Neuronal stem cell (in vitro differentiated cells): ENCODE results near the gene CNTNAP5.

ENCODE experiments used
- DNase-seq: peaks from one replicate; pipeline ENCODE4 v3.0.0-alpha.2; 2013; ENCODE audit warnings: low spot score
- H2AFZ ChIP-seq: one replicate; pipeline ENCODE4 v1.6.1; 2013; ENCODE audit warnings: mild to moderate bottlenecking, low read length, inconsistent platforms
- H2AK5ac ChIP-seq: 2 replicates; pipeline ENCODE4 v1.6.1; 2013; ENCODE audit warnings: low read depth, mild to moderate bottlenecking, inconsistent platforms, low read length, moderate library complexity, mixed read lengths
- H2BK120ac ChIP-seq: 2 replicates; pipeline ENCODE4 v1.6.1; 2013; ENCODE audit warnings: low read depth, mild to moderate bottlenecking, inconsistent platforms, low read length, moderate library complexity, mixed read lengths
- H2BK12ac ChIP-seq: one replicate; pipeline ENCODE4 v1.6.1; 2013; ENCODE audit warnings: low read length, inconsistent platforms
- H2BK15ac ChIP-seq: 2 replicates; pipeline ENCODE4 v1.6.1; 2013; ENCODE audit warnings: mild to moderate bottlenecking, low read length, inconsistent platforms, mixed read lengths
- H2BK5ac ChIP-seq: one replicate; pipeline ENCODE4 v1.6.1; 2013; ENCODE audit warnings: inconsistent platforms, mild to moderate bottlenecking, low read length, moderate library complexity
- H3K14ac ChIP-seq: one replicate; pipeline ENCODE4 v1.6.1; 2013; ENCODE audit warnings: low read length, inconsistent platforms
- H3K18ac ChIP-seq: 2 replicates; pipeline ENCODE4 v1.6.1; 2013; ENCODE audit warnings: low read length, inconsistent platforms
- H3K23ac ChIP-seq: 2 replicates; pipeline ENCODE4 v1.6.1; 2013; ENCODE audit warnings: low read depth, mild to moderate bottlenecking, mixed read lengths, low read length, inconsistent platforms; ENCODE audit not compliant: poor library complexity
- H3K27ac ChIP-seq: replicated peaks from 3 replicates; pipeline ENCODE4 v1.5.1; 2013; ENCODE audit warnings: low read length, inconsistent platforms
- H3K27me3 ChIP-seq, 3 experiments: 2 replicates each; pipeline ENCODE4 v1.6.1; 2013; ENCODE audit warnings: low read length in 3 of 3, mild to moderate bottlenecking in 2 of 3, inconsistent platforms in 1 of 3, low read depth in 1 of 3, mixed read lengths in 1 of 3, moderate library complexity in 1 of 3; ENCODE audit not compliant: control insufficient read depth in 3 of 3, insufficient read depth in 3 of 3
- H3K36me3 ChIP-seq, 2 donors: replicated peaks in 1 of 2; 2 replicates each; pipeline ENCODE4 v1.6.1; 2013; ENCODE audit warnings: low read length in 2 of 2; ENCODE audit not compliant: control insufficient read depth in 2 of 2, insufficient read depth in 2 of 2
- H3K4ac ChIP-seq: 2 replicates; pipeline ENCODE4 v1.6.1; 2013; ENCODE audit warnings: inconsistent platforms, mild to moderate bottlenecking, low read length, moderate library complexity
- H3K4me1 ChIP-seq, 2 donors: 1 replicate in 1 of 2; 2 replicates in 1 of 2; pipeline ENCODE4 v1.6.1; 2013; ENCODE audit warnings: low read length in 2 of 2, low read depth in 1 of 2; ENCODE audit not compliant: control insufficient read depth in 2 of 2, insufficient read depth in 1 of 2
- H3K4me2 ChIP-seq: one replicate; pipeline ENCODE4 v1.6.1; 2013; ENCODE audit warnings: mild to moderate bottlenecking, low read length, inconsistent platforms; ENCODE audit not compliant: insufficient read depth, poor library complexity, severe bottlenecking
- H3K4me3 ChIP-seq, 2 donors: 2 replicates each; pipeline ENCODE4 v1.5.1; 2013; ENCODE audit warnings: low read length in 2 of 2, mild to moderate bottlenecking in 2 of 2, inconsistent platforms in 1 of 2, moderate library complexity in 1 of 2
- H3K79me1 ChIP-seq: one replicate; pipeline ENCODE4 v1.6.1; 2013; ENCODE audit warnings: low read depth, mild to moderate bottlenecking, inconsistent platforms, low read length, moderate library complexity
- H3K9ac ChIP-seq: one replicate; pipeline ENCODE4 v1.6.1; 2013; ENCODE audit warnings: mild to moderate bottlenecking, low read depth, low read length, inconsistent platforms; ENCODE audit not compliant: poor library complexity
- H3K9me3 ChIP-seq, 2 donors: replicated peaks in 1 of 2; 2 replicates each; pipeline versions ENCODE3 to v1.6.1; 2013; ENCODE audit warnings: low read length in 2 of 2, mild to moderate bottlenecking in 2 of 2, inconsistent platforms in 1 of 2, low read depth in 1 of 2, mixed read lengths in 1 of 2, moderate library complexity in 1 of 2; ENCODE audit not compliant: control insufficient read depth in 2 of 2, insufficient read depth in 1 of 2
- H4K8ac ChIP-seq: one replicate; pipeline ENCODE4 v1.6.1; 2013; ENCODE audit warnings: low read depth, mild to moderate bottlenecking, inconsistent platforms, low read length, moderate library complexity
- H4K91ac ChIP-seq: one replicate; pipeline ENCODE4 v1.6.1; 2013; ENCODE audit warnings: low read length, low read depth, mild to moderate bottlenecking, inconsistent platforms; ENCODE audit not compliant: poor library complexity
- WGBS, 2 donors: extraction: QIAGEN DNeasy Blood & Tissue Kit; methylation state at CpG; one replicate each; pipeline ENCODE4 v1.1.7; 2013; ENCODE audit warnings: missing lambda C conversion rate in 2 of 2, mixed read lengths in 1 of 2; ENCODE audit not compliant: insufficient read length in 2 of 2, insufficient replicate concordance in 1 of 2; ENCODE audit errors: extremely low coverage in 2 of 2; 5-methylcytosine and 5-hydroxymethylcytosine counted together

Gene CNTNAP5

GRCh38 chr2:124602759-124603158 is 577.7 kb downstream of the CNTNAP5 start:
- Histone ChIP-seq H4K91ac (no peak overlapping the region), H3K36me3 (no peaks in the 10 kb centered on the region), H2BK5ac (no peak overlapping the region), H4K8ac (no peak overlapping the region), H2BK120ac (no peak overlapping the region), H3K4me1 (no peaks in the 10 kb centered on the region), H3K4me3 (no peak overlapping the region), H2AFZ (no peak overlapping the region), H3K27ac (no peak overlapping the region), H3K9ac (no peak overlapping the region), H3K27me3 (no peaks in the 10 kb centered on the region), H3K79me1 (no peaks in the 10 kb centered on the region), H3K23ac (no peak overlapping the region), H2BK15ac (no peak overlapping the region), H3K9me3 (no peaks in the 10 kb centered on the region), H3K18ac (no peak overlapping the region), H3K4me2 (no peak overlapping the region), H2BK12ac (no peak overlapping the region), H3K14ac (no peak overlapping the region), H3K4ac (no peak overlapping the region), H2AK5ac (no peak overlapping the region)
- DNase-seq: no peak

GRCh38 chr2:124604940-124605339 is 579.9 kb downstream of the CNTNAP5 start:
- no peak overlapping the region for H2BK120ac ChIP-seq
- no peak overlapping the region for H3K9ac ChIP-seq
- no peaks in the 10 kb centered on the region for H3K36me3 ChIP-seq
- no CpG with 5 or more reads among the region's 2 CpGs for WGBS, 2 donors
- no peak overlapping the region for H3K27ac ChIP-seq
- H4K8ac ChIP-seq: no peak overlapping the region
- no peak overlapping the region for H3K4ac ChIP-seq
- H2AFZ ChIP-seq: no peak overlapping the region
- no peak overlapping the region for H3K18ac ChIP-seq
- no peak overlapping the region for H3K4me2 ChIP-seq
- H2BK15ac ChIP-seq: no peak overlapping the region
- H2BK5ac ChIP-seq: no peak overlapping the region
- H3K27me3 ChIP-seq: no peaks in the 10 kb centered on the region
- H2BK12ac ChIP-seq: no peak overlapping the region
- H3K14ac ChIP-seq: no peak overlapping the region
- no peak overlapping the region for H2AK5ac ChIP-seq
- DNase-seq: no peak
- H3K4me3 ChIP-seq: no peak overlapping the region
- no peaks in the 10 kb centered on the region for H3K79me1 ChIP-seq
- H3K4me1 ChIP-seq: no peaks in the 10 kb centered on the region
- H4K91ac ChIP-seq: no peak overlapping the region
- H3K23ac ChIP-seq: no peak overlapping the region
- H3K9me3 ChIP-seq: no peaks in the 10 kb centered on the region

- Histone ChIP-seq H2BK15ac (no peak overlapping the region), H3K4me1 (peaks cover 0 to 4% of the 10 kb centered on the region in 2 donors), H3K4ac (no peak overlapping the region), H3K27ac (no peak overlapping the region), H3K18ac (no peak overlapping the region), H3K9me3 (no peaks in the 10 kb centered on the region), H2AK5ac (no peak overlapping the region), H2BK120ac (no peak overlapping the region), H3K27me3 (no peaks in the 10 kb centered on the region), H4K8ac (no peak overlapping the region), H3K79me1 (no peaks in the 10 kb centered on the region), H3K36me3 (no peaks in the 10 kb centered on the region), H3K4me2 (no peak overlapping the region), H3K4me3 (no peak overlapping the region), H3K9ac (no peak overlapping the region), H2BK12ac (no peak overlapping the region), H2AFZ (no peak overlapping the region), H2BK5ac (no peak overlapping the region), H3K14ac (no peak overlapping the region), H4K91ac (no peak overlapping the region), H3K23ac (no peak overlapping the region)
- DNase-seq: no peak
- WGBS, 2 donors: no CpG with 5 or more reads among the region's 2 CpGs
Observed at GRCh38 chr2:124607679-124608078, 582.6 kb downstream of the CNTNAP5 start.

- H3K23ac ChIP-seq: no peak overlapping the region
- H2BK5ac ChIP-seq: no peak overlapping the region
- H2BK12ac ChIP-seq: no peak overlapping the region
- no peak overlapping the region for H4K8ac ChIP-seq
- no peak overlapping the region for H2AFZ ChIP-seq
- peaks cover 0 to 4% of the 10 kb centered on the region in 2 donors for H3K4me1 ChIP-seq
- no peak overlapping the region for H3K9ac ChIP-seq
- H2AK5ac ChIP-seq: no peak overlapping the region
- DNase-seq: no peak
- no peaks in the 10 kb centered on the region for H3K27me3 ChIP-seq
- no peaks in the 10 kb centered on the region for H3K36me3 ChIP-seq
- no peak overlapping the region for H3K4me2 ChIP-seq
- no peak overlapping the region for H2BK120ac ChIP-seq
- H3K79me1 ChIP-seq: no peaks in the 10 kb centered on the region
- no CpG with 5 or more reads among the region's 6 CpGs for WGBS, 2 donors
- H3K14ac ChIP-seq: no peak overlapping the region
- no peaks in the 10 kb centered on the region for H3K9me3 ChIP-seq
- H3K27ac ChIP-seq: no peak overlapping the region
- H3K4me3 ChIP-seq: no peak overlapping the region
- H3K4ac ChIP-seq: no peak overlapping the region
- H4K91ac ChIP-seq: no peak overlapping the region
- H3K18ac ChIP-seq: no peak overlapping the region
- H2BK15ac ChIP-seq: no peak overlapping the region
Observed at GRCh38 chr2:124609667-124610066, 584.6 kb downstream of the CNTNAP5 start.
